ENCODE data around the gene ZNF761. TPM values are rescaled to one million over a fixed set of nuclear protein-coding genes. Genes with fewer than 3 reads are reported as not detected.
"Not testable (repeated sequence)": the region's sequence is repeated elsewhere in the genome, so short reads cannot be mapped to it uniquely, and the experiment has no call there.

ZNF761 gene
- total and polyA plus RNA-seq, 12 donors: 5.8 to 22.0 (median 10.9) TPM

DNA sequence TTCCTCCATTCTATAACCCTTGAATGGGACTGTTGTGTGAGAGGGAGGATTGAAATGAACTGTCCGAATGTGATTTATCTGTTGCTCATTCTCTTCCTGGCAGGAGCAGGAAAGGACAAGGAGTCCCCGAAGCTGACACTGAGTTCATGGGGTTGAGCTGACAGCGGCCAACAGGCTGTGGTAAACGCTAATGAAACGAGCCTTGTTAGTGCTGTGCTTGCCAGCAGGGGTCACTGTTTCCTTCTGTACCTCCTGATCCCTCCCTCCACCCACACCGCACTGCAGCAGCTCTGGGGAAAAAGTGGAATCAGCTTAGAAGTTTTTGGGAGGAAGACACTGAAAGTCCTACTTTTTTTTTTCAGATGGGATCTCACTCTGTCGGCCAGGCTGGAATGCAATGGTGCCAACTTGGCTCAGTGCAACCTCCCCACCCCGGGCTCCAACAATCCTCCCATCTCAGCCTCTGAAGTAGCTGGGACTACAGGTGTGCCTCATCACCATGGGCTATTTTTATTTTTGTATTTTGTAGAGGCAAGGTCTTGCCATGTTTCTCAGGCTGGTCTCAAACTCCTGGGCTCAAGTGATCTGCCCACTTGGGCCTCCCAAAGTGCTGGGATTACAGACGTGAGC, 6.7 kb upstream of the ZNF761 start:
- H3K27ac ChIP-seq: peak overlapping the region in 2 of 5 donors; percentile 13 to 81
- H3K4me1 ChIP-seq (replicated peaks in 1 of 2): peaks cover 0 to 5% of the 10 kb centered on the region in 2 donors
- 22 to 25% (median 23%) methylated on average over 7 to 9 of the region's 9 CpGs for WGBS, 4 donors
- H3K4me3 ChIP-seq: no peak overlapping the region
- no peaks in the 10 kb centered on the region for H3K36me3 ChIP-seq (replicated peaks in 1 of 2)
- TF ChIP-seq CTCF (IDR thresholded peaks at IDR 0.05) (peak; percentile 65 to 86 (median 78)), POLR2A (IDR thresholded peaks at IDR 0.05) (no peak)
- no peaks in the 10 kb centered on the region for H3K27me3 ChIP-seq
- intact Hi-C loops (cut with DNase I): loop anchor here in 1 of 2 donors (10.0 kb wide), 1 partner anchor 90 kb away; no protein-coding TSS in a partner anchor
- DNase-seq: peak; percentile 76 to 94 (median 85)
- H3K9me3 ChIP-seq (replicated peaks in 1 of 3): no peaks in the 10 kb centered on the region

DNA sequence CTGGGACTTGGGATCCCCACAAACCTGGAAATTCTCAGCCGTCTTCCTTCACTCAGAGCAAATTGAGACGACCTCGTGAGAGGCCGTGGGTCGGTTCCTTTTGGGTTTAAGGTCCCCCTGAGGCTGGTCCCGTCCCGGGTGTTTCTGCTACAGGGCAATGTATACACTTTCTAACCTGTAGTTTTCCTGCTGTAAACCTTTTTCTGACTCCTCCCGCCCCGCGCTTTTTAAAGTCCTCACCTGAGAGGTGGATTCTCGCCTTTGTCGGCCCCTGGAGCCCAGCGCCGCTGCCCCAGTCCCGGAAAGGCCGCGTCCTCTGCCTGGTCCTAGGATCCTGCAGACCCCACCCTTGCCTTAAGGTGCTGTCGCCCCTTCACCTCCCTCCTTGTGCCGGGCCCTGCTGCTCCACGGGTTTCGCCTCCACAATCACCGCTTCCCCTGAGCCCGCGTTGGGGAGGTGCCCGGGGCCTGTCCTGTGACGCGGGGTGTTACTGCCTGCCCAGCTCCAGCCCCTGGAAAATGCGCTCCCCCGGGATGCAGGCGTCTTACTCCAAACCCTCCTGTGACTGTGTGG, 391 bp downstream of the ZNF761 start:
- DNase-seq: peak in 4 of 7 donors; percentile 21 to 40 (median 30)
- intact Hi-C loops (cut with DNase I): no loop called here
- Histone ChIP-seq H3K9me3 (replicated peaks in 1 of 3) (no peaks in the 10 kb centered on the region), H3K4me3 (peak overlapping the region in 3 of 4 donors; percentile 23 to 70 (median 50)), H3K27ac (peak overlapping the region in 4 of 5 donors; percentile 55 to 75 (median 70)), H3K36me3 (replicated peaks in 1 of 2) (no peaks in the 10 kb centered on the region), H3K4me1 (replicated peaks in 1 of 2) (peaks cover 0 to 5% of the 10 kb centered on the region in 2 donors), H3K27me3 (no peaks in the 10 kb centered on the region)
- no peak for TF ChIP-seq POLR2A (IDR thresholded peaks at IDR 0.05)
- TF ChIP-seq CTCF (IDR thresholded peaks at IDR 0.05): no peak
- 0 to 1% (median 1%) methylated on average over 25 to 30 of the region's 30 CpGs for WGBS, 4 donors

DNA sequence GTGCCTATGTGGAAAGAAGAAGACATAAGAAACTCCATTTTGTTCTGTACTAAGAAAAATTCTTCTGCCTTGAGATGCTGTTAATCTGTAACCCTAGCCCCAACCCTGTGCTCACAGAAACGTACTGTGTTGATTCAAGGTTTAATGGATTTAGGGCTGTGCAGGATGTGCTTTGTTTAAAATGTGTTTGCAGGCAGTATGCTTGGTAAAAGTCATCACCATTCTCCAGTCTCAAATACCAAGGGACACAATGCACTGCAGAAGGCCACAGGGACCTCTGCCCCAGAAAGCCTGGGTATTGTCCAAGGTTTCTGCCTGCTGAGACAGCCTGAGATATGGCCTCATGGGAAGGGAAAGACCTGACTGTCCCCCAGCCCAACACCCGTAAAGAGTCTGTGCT, 12.0 kb downstream of the ZNF761 start:
- H3K4me3 ChIP-seq; H3K27ac ChIP-seq; intact Hi-C loops (cut with DNase I); H3K27me3 ChIP-seq; H3K9me3 ChIP-seq (replicated peaks in 1 of 3); DNase-seq; H3K4me1 ChIP-seq (replicated peaks in 1 of 2): not testable (repeated sequence)
- H3K36me3 ChIP-seq (replicated peaks in 1 of 2): peaks cover 0 to 12% of the 10 kb centered on the region in 2 donors
- WGBS, 4 donors: 90 to 97% (median 93%) methylated on average over 2 of the region's 2 CpGs

- H3K4me3 ChIP-seq; DNase-seq; H3K4me1 ChIP-seq (replicated peaks in 1 of 2); H3K9me3 ChIP-seq (replicated peaks in 1 of 3); intact Hi-C loops (cut with DNase I); H3K27me3 ChIP-seq; H3K27ac ChIP-seq: not testable (repeated sequence)
- 92 to 98% (median 95%) methylated on average over 5 of the region's 5 CpGs for WGBS, 4 donors
- H3K36me3 ChIP-seq (replicated peaks in 1 of 2): peaks cover 0 to 23% of the 10 kb centered on the region in 2 donors
These were observed 15.4 kb downstream of the ZNF761 start for GRCh38 chr19:53447196-53447595.

GRCh38 chr19:53455828-53456227, 24.0 kb downstream of the ZNF761 start:
- 86 to 90% (median 88%) methylated on average over 9 of the region's 9 CpGs for WGBS, 4 donors
- intact Hi-C loops (cut with DNase I): no loop called here
- H3K4me1 ChIP-seq (replicated peaks in 1 of 2): no peaks in the 10 kb centered on the region
- H3K27ac ChIP-seq: no peak overlapping the region
- peaks cover 0 to 30% (median 0%) of the 10 kb centered on the region in 3 donors for H3K9me3 ChIP-seq (replicated peaks in 1 of 3)
- H3K4me3 ChIP-seq: no peak overlapping the region
- H3K27me3 ChIP-seq: no peaks in the 10 kb centered on the region
- TF ChIP-seq POLR2A (IDR thresholded peaks at IDR 0.05) (no peak), CTCF (IDR thresholded peaks at IDR 0.05) (no peak)
- no peak for DNase-seq
- peaks cover 0 to 37% of the 10 kb centered on the region in 2 donors for H3K36me3 ChIP-seq (replicated peaks in 1 of 2)

DNA sequence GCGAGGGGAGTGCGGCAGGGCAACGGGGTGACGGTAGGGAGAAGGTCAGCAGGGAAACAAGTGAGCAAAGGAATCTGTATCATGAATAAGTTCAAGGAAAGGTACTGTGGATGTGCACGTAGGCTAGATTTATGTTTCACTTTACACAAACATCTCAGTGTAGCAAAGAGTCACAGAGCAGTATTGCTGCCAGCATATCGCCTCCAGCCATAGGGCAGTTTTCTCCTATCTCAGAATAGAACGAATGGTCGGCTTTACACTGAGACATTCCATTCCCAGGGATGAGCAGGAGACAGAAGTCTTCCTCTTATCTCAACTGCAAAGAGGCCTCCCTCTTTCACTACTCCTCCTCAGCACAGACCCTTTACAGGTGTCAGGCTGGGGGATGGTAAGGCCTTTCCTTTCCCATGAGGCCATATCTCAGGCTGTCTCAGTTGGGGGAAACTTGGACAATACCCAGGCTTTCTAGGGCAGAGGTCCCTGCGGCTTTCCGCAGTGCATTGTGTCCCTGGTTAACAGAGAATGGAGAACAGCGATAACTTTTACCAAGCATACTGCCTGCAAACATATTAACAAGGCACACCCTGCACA, 28.4 kb downstream of the ZNF761 start:
- peaks cover 0 to 30% (median 0%) of the 10 kb centered on the region in 3 donors for H3K9me3 ChIP-seq (replicated peaks in 1 of 3)
- H3K4me3 ChIP-seq; intact Hi-C loops (cut with DNase I); H3K27me3 ChIP-seq; H3K4me1 ChIP-seq (replicated peaks in 1 of 2); H3K36me3 ChIP-seq (replicated peaks in 1 of 2); H3K27ac ChIP-seq; DNase-seq: not testable (repeated sequence)
- 47 to 58% (median 54%) methylated on average over 10 to 11 of the region's 11 CpGs for WGBS, 4 donors
